ENCODE results near the gene SNRPB2.

SNRPB2 gene

GRCh38 chr20:16729565-16730460 lies at the start of gene SNRPB2:
TSS of gene SNRPB2 (plus strand) at chr20:16730026. CDS start at chr20:16731703, 1,677 bp downstream.
- DNase-seq (ENCODE audit: low spot score) = peak; percentile 94

- no peak for DNase-seq (ENCODE audit: low spot score)
Measured at GRCh38 chr20:16684416-16684815, 45.4 kb upstream of the SNRPB2 start.

- no peak for DNase-seq (ENCODE audit: low spot score)
Measured at GRCh38 chr20:16689906-16690305, 39.9 kb upstream of the SNRPB2 start.

GRCh38 chr20:16691381-16691780 lies 38.4 kb upstream of the SNRPB2 start:
- DNase-seq (ENCODE audit: low spot score) = no peak

- no peak for DNase-seq (ENCODE audit: low spot score)
Measured at GRCh38 chr20:16692009-16692408, 37.8 kb upstream of the SNRPB2 start.

- no peak for DNase-seq (ENCODE audit: low spot score)
Measured at GRCh38 chr20:16692442-16692841, 37.4 kb upstream of the SNRPB2 start.

GRCh38 chr20:16693278-16693677 lies 36.5 kb upstream of the SNRPB2 start:
- no peak for DNase-seq (ENCODE audit: low spot score)

- no peak for DNase-seq (ENCODE audit: low spot score)
Measured at GRCh38 chr20:16694161-16694560, 35.7 kb upstream of the SNRPB2 start.

- no peak for DNase-seq (ENCODE audit: low spot score)
Measured at GRCh38 chr20:16695628-16696027, 34.2 kb upstream of the SNRPB2 start.

- DNase-seq (ENCODE audit: low spot score) = no peak
Measured at GRCh38 chr20:16699293-16699692, 30.5 kb upstream of the SNRPB2 start.

- peak; percentile 28 for DNase-seq (ENCODE audit: low spot score)
Measured at GRCh38 chr20:16701296-16701695, 28.5 kb upstream of the SNRPB2 start.

GRCh38 chr20:16703570-16703969 lies 26.3 kb upstream of the SNRPB2 start:
- DNase-seq (ENCODE audit: low spot score) = no peak

- DNase-seq (ENCODE audit: low spot score) = no peak
Measured at GRCh38 chr20:16707674-16708073, 22.2 kb upstream of the SNRPB2 start.

- DNase-seq (ENCODE audit: low spot score) = no peak
Measured at GRCh38 chr20:16708602-16709001, 21.2 kb upstream of the SNRPB2 start.

- peak; percentile 33 for DNase-seq (ENCODE audit: low spot score)
Measured at GRCh38 chr20:16709017-16709416, 20.8 kb upstream of the SNRPB2 start.

- DNase-seq (ENCODE audit: low spot score) = no peak
Measured at GRCh38 chr20:16710781-16711180, 19.0 kb upstream of the SNRPB2 start.

GRCh38 chr20:16711661-16712258 lies 18.1 kb upstream of the SNRPB2 start:
- DNase-seq (ENCODE audit: low spot score) = no peak

- DNase-seq (ENCODE audit: low spot score) = no peak
Measured at GRCh38 chr20:16712511-16712947, 17.3 kb upstream of the SNRPB2 start.

- DNase-seq (ENCODE audit: low spot score) = no peak
Measured at GRCh38 chr20:16713066-16713465, 16.8 kb upstream of the SNRPB2 start.

- no peak for DNase-seq (ENCODE audit: low spot score)
Measured at GRCh38 chr20:16714242-16714641, 15.6 kb upstream of the SNRPB2 start.

- no peak for DNase-seq (ENCODE audit: low spot score)
Measured at GRCh38 chr20:16714751-16715150, 15.1 kb upstream of the SNRPB2 start.

GRCh38 chr20:16719421-16719820 lies 10.4 kb upstream of the SNRPB2 start:
- no peak for DNase-seq (ENCODE audit: low spot score)

- no peak for DNase-seq (ENCODE audit: low spot score)
Measured at GRCh38 chr20:16729080-16729479, 746 bp upstream of the SNRPB2 start.

Measured in activated CD4-positive, alpha-beta T cell treated with anti-CD3 and anti-CD28 coated beads, Interleukin-2, Interleukin-4, amounts not matched to agents 100 ng/mL and 50 ng/mL, durations not matched to agents 16 hours and 8 hours (primary cell).